ENCODE results near the gene LBHD1. TPM values are rescaled to one million over a fixed set of nuclear protein-coding genes. Genes with fewer than 3 reads are reported as not detected.
"Not testable (repeated sequence)": the region's sequence is repeated elsewhere in the genome, so short reads cannot be mapped to it uniquely, and the experiment has no call there.

The LBHD1 gene
- total RNA-seq, 2 experiments from 2014 or later: 9.3 to 22.3 TPM

- TF ChIP-seq CTCF (conservative IDR thresholded peaks at IDR 0.05; ENCODE audit: low read length): no peak
- TF ChIP-seq EZH2phosphoT487 (IDR thresholded peaks at IDR 0.05; ENCODE audit: borderline replicate concordance, low read depth, low read length): no peak
- Histone ChIP-seq H3K9me3 (ENCODE audit: low read length) (no peaks in the 10 kb centered on the region), H3K27ac (ENCODE audit: low read depth, low read length, poor library complexity, severe bottlenecking) (peak overlapping the region; percentile 19), H3K79me2 (ENCODE audit: insufficient read depth, low read depth, low read length) (no peaks in the 10 kb centered on the region), H3K36me3 (ENCODE audit: insufficient read depth, low read length) (peaks cover 93% of the 10 kb centered on the region), H2AFZ (ENCODE audit: low read length) (peak overlapping the region; percentile 30; the same call in 1 of the 2 replicates), H3K9me2 (ENCODE audit: insufficient read depth, low read length) (no peaks in the 10 kb centered on the region), H4K20me1 (ENCODE audit: insufficient read depth, low read length) (no peaks in the 10 kb centered on the region), H3K4me1 (ENCODE audit: insufficient read depth, low read length, poor library complexity, severe bottlenecking) (peaks cover 44% of the 10 kb centered on the region), H3K4me2 (ENCODE audit: low read length) (peak overlapping the region; percentile 94), H3K4me3 (ENCODE audit: low read depth, low read length, poor library complexity, severe bottlenecking) (peak overlapping the region; percentile 73)
- CTCF ChIA-PET (ENCODE audit: unreplicated experiment): no interaction called here
- BruUV-seq (replicated peaks): no TSS peak
- DNase-seq (ENCODE audit: low spot score): peak; percentile 94
- intact Hi-C loops (cut with micrococcal nuclease; ENCODE audit: unreplicated experiment): loop anchor here (2.0 kb wide), 1 partner anchor 21 kb away; the partner anchor contains the start of gene HNRNPUL2
- POLR2A ChIA-PET: interaction anchor here (0.7 to 1.6 kb wide), 5 partner anchors 10 to 136 kb away, joined by 3 to 5 read pairs (median 4); no protein-coding TSS in a partner anchor
These were observed 34.1 kb upstream of the LBHD1 start for GRCh38 chr11:62705880-62706849.

DNA sequence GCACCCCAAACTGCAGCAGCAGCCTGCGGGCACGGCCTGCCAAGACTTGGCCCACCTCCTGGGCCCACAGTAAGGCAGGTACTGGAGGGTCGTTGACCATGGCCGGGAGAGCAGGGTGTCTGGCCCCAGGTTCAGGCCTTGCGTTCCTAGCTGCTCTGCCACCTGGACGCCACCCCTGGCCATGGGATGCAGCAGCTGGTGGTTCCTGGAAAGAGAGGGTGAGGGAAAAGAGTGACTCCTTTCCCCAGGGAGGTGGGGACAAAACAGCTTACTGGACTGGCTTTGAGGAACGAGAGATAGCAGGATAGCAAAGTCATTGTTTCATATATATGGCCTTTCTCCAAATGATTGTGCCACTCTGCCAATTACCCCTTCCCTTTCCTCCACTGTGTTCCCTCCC is 33.3 kb upstream of the LBHD1 start:
- H2AFZ ChIP-seq (ENCODE audit: low read length): no peak overlapping the region; the same call in 1 of the 2 replicates
- peak overlapping the region; percentile 73 for H3K4me3 ChIP-seq (ENCODE audit: low read depth, low read length, poor library complexity, severe bottlenecking)
- no peaks in the 10 kb centered on the region for H4K20me1 ChIP-seq (ENCODE audit: insufficient read depth, low read length)
- H3K4me1 ChIP-seq (ENCODE audit: insufficient read depth, low read length, poor library complexity, severe bottlenecking): peaks cover 44% of the 10 kb centered on the region
- peak overlapping the region; percentile 19 for H3K27ac ChIP-seq (ENCODE audit: low read depth, low read length, poor library complexity, severe bottlenecking)
- no TSS peak for BruUV-seq (replicated peaks)
- ChIA-PET CTCF (ENCODE audit: unreplicated experiment) (interaction anchor here (1.2 kb wide), 1 partner anchor 16 kb away, joined by 3 read pairs; the partner anchor contains the start of gene LRRN4CL), POLR2A (interaction anchor here (0.7 to 1.6 kb wide), 4 partner anchors 9 to 120 kb away, joined by 3 to 5 read pairs (median 4); no protein-coding TSS in a partner anchor)
- intact Hi-C loops (cut with micrococcal nuclease; ENCODE audit: unreplicated experiment): no loop called here
- H3K36me3 ChIP-seq (ENCODE audit: insufficient read depth, low read length): peaks cover 93% of the 10 kb centered on the region
- peak overlapping the region; percentile 94 for H3K4me2 ChIP-seq (ENCODE audit: low read length)
- TF ChIP-seq CTCF (conservative IDR thresholded peaks at IDR 0.05; ENCODE audit: low read length) (no peak), EZH2phosphoT487 (IDR thresholded peaks at IDR 0.05; ENCODE audit: borderline replicate concordance, low read depth, low read length) (no peak)
- no peaks in the 10 kb centered on the region for H3K79me2 ChIP-seq (ENCODE audit: insufficient read depth, low read depth, low read length)
- no peak for DNase-seq (ENCODE audit: low spot score)
- H3K9me2 ChIP-seq (ENCODE audit: insufficient read depth, low read length): no peaks in the 10 kb centered on the region
- no peaks in the 10 kb centered on the region for H3K9me3 ChIP-seq (ENCODE audit: low read length)

DNA sequence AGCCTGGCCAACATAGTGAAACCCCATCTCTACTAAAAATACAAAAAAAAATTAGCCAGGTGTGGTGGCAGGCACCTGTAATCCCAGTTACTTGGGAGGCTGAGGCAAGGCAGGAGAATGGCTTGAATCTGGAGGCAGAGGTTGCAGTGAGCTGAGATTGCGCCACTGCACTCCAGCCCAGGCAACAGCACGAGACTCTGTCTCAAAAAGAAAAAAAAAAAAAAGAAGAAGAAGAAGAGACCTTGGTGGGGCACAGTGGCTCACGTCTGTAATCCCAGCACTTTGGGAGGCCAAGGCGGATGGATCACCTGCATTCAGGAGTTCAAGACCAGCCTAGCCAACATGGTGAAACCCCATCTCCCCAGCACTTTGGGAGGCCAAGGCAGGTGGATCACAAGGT is 31.9 kb upstream of the LBHD1 start:
- DNase-seq (ENCODE audit: low spot score); BruUV-seq (replicated peaks); CTCF ChIA-PET (ENCODE audit: unreplicated experiment); intact Hi-C loops (cut with micrococcal nuclease; ENCODE audit: unreplicated experiment); H3K27ac ChIP-seq (ENCODE audit: low read depth, low read length, poor library complexity, severe bottlenecking); H4K20me1 ChIP-seq (ENCODE audit: insufficient read depth, low read length); H3K9me3 ChIP-seq (ENCODE audit: low read length); H3K9me2 ChIP-seq (ENCODE audit: insufficient read depth, low read length); H3K4me2 ChIP-seq (ENCODE audit: low read length); H2AFZ ChIP-seq (ENCODE audit: low read length); H3K79me2 ChIP-seq (ENCODE audit: insufficient read depth, low read depth, low read length); H3K4me3 ChIP-seq (ENCODE audit: low read depth, low read length, poor library complexity, severe bottlenecking): not testable (repeated sequence)
- POLR2A ChIA-PET: interaction anchor here (0.6 kb wide), 1 partner anchor 56 kb away, joined by 10 read pairs; no protein-coding TSS in a partner anchor
- Histone ChIP-seq H3K36me3 (ENCODE audit: insufficient read depth, low read length) (peaks cover 90% of the 10 kb centered on the region), H3K4me1 (ENCODE audit: insufficient read depth, low read length, poor library complexity, severe bottlenecking) (peaks cover 33% of the 10 kb centered on the region)
